PC-9 (cell line): ENCODE results near the gene MCU. TPM values are rescaled to one million over a fixed set of nuclear protein-coding genes. Genes with fewer than 3 reads are reported as not detected.
A peak's percentile ranks its signal among the peaks of the same experiment; 100 is the strongest.

Source experiments
- BruUV-seq: library from RNA; stranded (reverse); fragments of 400-500 nt; replicated peaks from 2 replicates; lab custom pipeline; 2021; lab: Mats Ljungman, UMichigan
- CTCF ChIA-PET: fragments of 300-600 bp; sonication (Branson Sonifier 250); formaldehyde crosslinking; loops from one replicate; lab custom pipeline; 2022; ENCODE audit warnings: antibody characterized with exemption; lab: Charles Lee
- POLR2A ChIA-PET: fragments of 300-600 bp; sonication (Branson Sonifier 250); formaldehyde crosslinking; loops from one replicate; lab custom pipeline; 2022; ENCODE audit warnings: antibody characterized with exemption; ENCODE audit not compliant: unreplicated experiment; lab: Charles Lee
- DNase-seq, 2 experiments: peaks; one replicate each; pipeline versions ENCODE4 v3.0.0 to v3.0.0-alpha.2; 2015 to 2022; ENCODE audit warnings: mixed read lengths in 1 of 2
- H2AFZ ChIP-seq: fragments of 200-600 bp; sonication (generic); 2 replicates; pipeline ENCODE4 v1.8.1; 2017; ENCODE audit warnings: antibody characterized with exemption
- H3F3A ChIP-seq: fragments of 200-600 bp; sonication (generic); 2 replicates; pipeline ENCODE4 v1.8.1; 2017; ENCODE audit warnings: antibody characterized with exemption, mild to moderate bottlenecking, low read depth; ENCODE audit not compliant: insufficient read depth
- H3K27ac ChIP-seq: fragments of 200-600 bp; sonication (generic); 2 replicates; pipeline ENCODE4 v1.6.1; 2016; ENCODE audit warnings: mixed run types
- H3K27me3 ChIP-seq: fragments of 200-600 bp; sonication (generic); 2 replicates; pipeline ENCODE4 v1.6.1; 2016; ENCODE audit warnings: low read depth, mixed run types; ENCODE audit not compliant: insufficient read depth
- H3K36me3 ChIP-seq: fragments of 200-600 bp; sonication (generic); 2 replicates; pipeline ENCODE4 v1.6.1; 2016; ENCODE audit warnings: low read depth, mixed run types
- H3K4me1 ChIP-seq: fragments of 200-600 bp; sonication (generic); replicated peaks from 2 replicates; pipeline ENCODE4 v1.6.1; 2016; ENCODE audit warnings: mixed run types; ENCODE audit not compliant: insufficient read depth
- H3K4me2 ChIP-seq: fragments of 200-600 bp; sonication (generic); 2 replicates; pipeline ENCODE4 v1.6.1; 2017; ENCODE audit warnings: mixed run types
- H3K4me3 ChIP-seq: fragments of 200-600 bp; sonication (generic); 2 replicates; pipeline ENCODE4 v1.6.1; 2016; ENCODE audit warnings: mixed run types
- H3K79me2 ChIP-seq: fragments of 200-600 bp; sonication (generic); 2 replicates; pipeline ENCODE4 v1.6.1; 2017; ENCODE audit warnings: low read depth, mixed run types
- H3K9me2 ChIP-seq: fragments of 200-600 bp; sonication (generic); 2 replicates; pipeline ENCODE4 v1.8.1; 2017; ENCODE audit warnings: mild to moderate bottlenecking; ENCODE audit not compliant: insufficient read depth
- H3K9me3 ChIP-seq: fragments of 200-600 bp; sonication (generic); 2 replicates; pipeline ENCODE4 v1.8.1; 2016; ENCODE audit warnings: low read depth; ENCODE audit not compliant: insufficient read depth
- H4K20me1 ChIP-seq: fragments of 200-600 bp; sonication (generic); 2 replicates; pipeline ENCODE4 v1.8.1; 2017; ENCODE audit not compliant: insufficient read depth
- CTCF ChIP-seq: fragments of 200-600 bp; sonication (generic); conservative IDR thresholded peaks from 2 replicates; pipeline ENCODE4 v1.6.1; 2017; ENCODE audit warnings: mixed run types, antibody characterized with exemption, mild to moderate bottlenecking, moderate library complexity
- EZH2 ChIP-seq: fragments of 200-600 bp; sonication (generic); IDR thresholded peaks from 2 replicates; pipeline ENCODE4 v1.8.0; 2017; ENCODE audit warnings: antibody characterized with exemption, low read depth
- intact Hi-C: fragments of 100-400 bp; cut with micrococcal nuclease; formaldehyde crosslinking; loops from one replicate; pipeline ENCODE4 v1.10.0; 2022; ENCODE audit not compliant: unreplicated experiment
- total RNA-seq: library from RNA; stranded (reverse); gene quantifications from 2 replicates; pipeline ENCODE4 v1.2.3, GENCODE V29; 2021

Gene MCU
- total RNA-seq, 1 experiment from 2014 or later, result 59.5 TPM

- Histone ChIP-seq H3K4me3 (no peak overlapping the region), H3F3A (0 out of 2 replicates have a peak, but pooled peaks cover 5% of the 10 kb centered on the region), H3K27ac (no peak overlapping the region), H3K36me3 (peaks cover 15% of the 10 kb centered on the region; the same call in 1 of the 2 replicates), H3K9me2 (no peaks in the 10 kb centered on the region), H3K4me2 (no peak overlapping the region), H3K79me2 (no peaks in the 10 kb centered on the region), H3K9me3 (no peaks in the 10 kb centered on the region), H3K4me1 (no peaks in the 10 kb centered on the region), H3K27me3 (no peaks in the 10 kb centered on the region), H4K20me1 (no peaks in the 10 kb centered on the region), H2AFZ (no peak overlapping the region)
- CTCF ChIA-PET, result no interaction called here
- BruUV-seq, result no TSS peak
- no peak for DNase-seq
- intact Hi-C loops, result no loop called here
- TF ChIP-seq CTCF (no peak), EZH2 (no peak)
- POLR2A ChIA-PET, result no interaction called here
Observed at GRCh38 chr10:72885953-72886352, 194.0 kb downstream of the MCU start.

- Histone ChIP-seq H2AFZ (no peak overlapping the region), H3K27ac (no peak overlapping the region), H3F3A (0 out of 2 replicates have a peak, but pooled peaks cover 5% of the 10 kb centered on the region), H3K4me1 (no peaks in the 10 kb centered on the region), H3K27me3 (no peaks in the 10 kb centered on the region), H3K9me2 (no peaks in the 10 kb centered on the region), H3K4me2 (no peak overlapping the region), H3K36me3 (peaks cover 15% of the 10 kb centered on the region; the same call in 1 of the 2 replicates), H3K79me2 (no peaks in the 10 kb centered on the region), H3K9me3 (no peaks in the 10 kb centered on the region), H3K4me3 (no peak overlapping the region), H4K20me1 (no peaks in the 10 kb centered on the region)
- DNase-seq, result no peak
- POLR2A ChIA-PET, result no interaction called here
- intact Hi-C loops, result no loop called here
- CTCF ChIA-PET, result no interaction called here
- no peak for TF ChIP-seq CTCF
- TF ChIP-seq EZH2, result no peak
- no TSS peak for BruUV-seq
Observed at GRCh38 chr10:72886621-72887020, 194.7 kb downstream of the MCU start.

GRCh38 chr10:72887043-72887442 lies 195.1 kb downstream of the MCU start:
- BruUV-seq, result TSS peak; percentile 31
- TF ChIP-seq CTCF, result no peak
- TF ChIP-seq EZH2, result no peak
- H3K4me2 ChIP-seq, result no peak overlapping the region
- POLR2A ChIA-PET, result no interaction called here
- H3F3A ChIP-seq, result 0 out of 2 replicates have a peak, but pooled peaks cover 5% of the 10 kb centered on the region
- no peak overlapping the region for H3K4me3 ChIP-seq
- no peaks in the 10 kb centered on the region for H3K9me3 ChIP-seq
- no peaks in the 10 kb centered on the region for H3K27me3 ChIP-seq
- no peaks in the 10 kb centered on the region for H4K20me1 ChIP-seq
- DNase-seq, result no peak
- H3K36me3 ChIP-seq, result peaks cover 15% of the 10 kb centered on the region; the same call in 1 of the 2 replicates
- CTCF ChIA-PET, result no interaction called here
- no peaks in the 10 kb centered on the region for H3K79me2 ChIP-seq
- no peak overlapping the region for H3K27ac ChIP-seq
- intact Hi-C loops, result no loop called here
- no peaks in the 10 kb centered on the region for H3K4me1 ChIP-seq
- H3K9me2 ChIP-seq, result no peaks in the 10 kb centered on the region
- no peak overlapping the region for H2AFZ ChIP-seq
